Tibial artery (tissue), 4 donors: ENCODE measurements around the gene PIGV.

Experiments
- DNase-seq, 2 donors: peaks; one replicate each; pipeline ENCODE4 v3.0.0-alpha.2; 2019
- H3K27ac ChIP-seq, 2 donors: fragments of 200-600 bp; sonication (generic) in 1 of 2; 1 replicate in 1 of 2; 2 replicates in 1 of 2; pipeline ENCODE4 v1.5.1; 2018 to 2019; ENCODE audit warnings: mild to moderate bottlenecking in 1 of 2
- H3K27me3 ChIP-seq, 2 donors: fragments of 200-600 bp; sonication (generic) in 1 of 2; one replicate each; pipeline versions ENCODE4 v1.5.1 to v1.6.0; 2016 to 2019
- H3K36me3 ChIP-seq, 3 donors: fragments of 200-600 bp; sonication (generic) in 2 of 3; one replicate each; pipeline ENCODE4 v1.5.1; 2016 to 2019; ENCODE audit warnings: mild to moderate bottlenecking in 2 of 3
- H3K4me1 ChIP-seq, 4 donors: fragments of 200-600 bp; sonication (generic) in 2 of 4; 1 replicate in 3 of 4; 2 replicates in 1 of 4; pipeline ENCODE4 v1.5.1; 2016 to 2019
- H3K4me3 ChIP-seq, 2 donors: fragments of 200-600 bp; sonication (generic) in 1 of 2; 1 replicate in 1 of 2; 2 replicates in 1 of 2; pipeline ENCODE4 v1.5.1; 2018 to 2019; ENCODE audit warnings: mild to moderate bottlenecking in 2 of 2
- H3K9me3 ChIP-seq, 3 donors: fragments of 200-600 bp; sonication (generic) in 1 of 3; one replicate each; pipeline ENCODE4 v1.5.1; 2016 to 2019
- intact Hi-C: fragments of 100-400 bp; cut with DNase I; formaldehyde crosslinking; loops from one replicate; pipeline ENCODE4 v1.15.0; 2023; ENCODE audit warnings: low total_unique reads
- TF ChIP-seq, protein P1 (sequence below), 2 experiments: fragments of 200-600 bp in 1 of 2; fragments of 450-650 bp in 1 of 2; IDR thresholded peaks; one replicate each; pipeline ENCODE4 v1.5.1; 2017 to 2019; ENCODE audit warnings: antibody characterized with exemption in 2 of 2, mild to moderate bottlenecking in 1 of 2, moderate library complexity in 1 of 2

Gene PIGV

GRCh38 chr1:26828411-26828991, 40.8 kb downstream of the PIGV start:
- peaks cover 15 to 31% (median 15%) of the 10 kb centered on the region in 3 donors for H3K36me3 ChIP-seq
- H3K27ac ChIP-seq, result peak overlapping the region in 1 of 2 donors; percentile 80
- no peaks in the 10 kb centered on the region for H3K9me3 ChIP-seq
- intact Hi-C loops, result no loop called here
- no peaks in the 10 kb centered on the region for H3K27me3 ChIP-seq
- TF ChIP-seq, protein P1, sequence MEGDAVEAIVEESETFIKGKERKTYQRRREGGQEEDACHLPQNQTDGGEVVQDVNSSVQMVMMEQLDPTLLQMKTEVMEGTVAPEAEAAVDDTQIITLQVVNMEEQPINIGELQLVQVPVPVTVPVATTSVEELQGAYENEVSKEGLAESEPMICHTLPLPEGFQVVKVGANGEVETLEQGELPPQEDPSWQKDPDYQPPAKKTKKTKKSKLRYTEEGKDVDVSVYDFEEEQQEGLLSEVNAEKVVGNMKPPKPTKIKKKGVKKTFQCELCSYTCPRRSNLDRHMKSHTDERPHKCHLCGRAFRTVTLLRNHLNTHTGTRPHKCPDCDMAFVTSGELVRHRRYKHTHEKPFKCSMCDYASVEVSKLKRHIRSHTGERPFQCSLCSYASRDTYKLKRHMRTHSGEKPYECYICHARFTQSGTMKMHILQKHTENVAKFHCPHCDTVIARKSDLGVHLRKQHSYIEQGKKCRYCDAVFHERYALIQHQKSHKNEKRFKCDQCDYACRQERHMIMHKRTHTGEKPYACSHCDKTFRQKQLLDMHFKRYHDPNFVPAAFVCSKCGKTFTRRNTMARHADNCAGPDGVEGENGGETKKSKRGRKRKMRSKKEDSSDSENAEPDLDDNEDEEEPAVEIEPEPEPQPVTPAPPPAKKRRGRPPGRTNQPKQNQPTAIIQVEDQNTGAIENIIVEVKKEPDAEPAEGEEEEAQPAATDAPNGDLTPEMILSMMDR (IDR thresholded peaks at IDR 0.05), result no peak
- H3K4me3 ChIP-seq, result no peak overlapping the region
- peaks cover 0 to 40% (median 29%) of the 10 kb centered on the region in 4 donors for H3K4me1 ChIP-seq
- DNase-seq, result peak in 1 of 2 donors; percentile 34

DNA sequence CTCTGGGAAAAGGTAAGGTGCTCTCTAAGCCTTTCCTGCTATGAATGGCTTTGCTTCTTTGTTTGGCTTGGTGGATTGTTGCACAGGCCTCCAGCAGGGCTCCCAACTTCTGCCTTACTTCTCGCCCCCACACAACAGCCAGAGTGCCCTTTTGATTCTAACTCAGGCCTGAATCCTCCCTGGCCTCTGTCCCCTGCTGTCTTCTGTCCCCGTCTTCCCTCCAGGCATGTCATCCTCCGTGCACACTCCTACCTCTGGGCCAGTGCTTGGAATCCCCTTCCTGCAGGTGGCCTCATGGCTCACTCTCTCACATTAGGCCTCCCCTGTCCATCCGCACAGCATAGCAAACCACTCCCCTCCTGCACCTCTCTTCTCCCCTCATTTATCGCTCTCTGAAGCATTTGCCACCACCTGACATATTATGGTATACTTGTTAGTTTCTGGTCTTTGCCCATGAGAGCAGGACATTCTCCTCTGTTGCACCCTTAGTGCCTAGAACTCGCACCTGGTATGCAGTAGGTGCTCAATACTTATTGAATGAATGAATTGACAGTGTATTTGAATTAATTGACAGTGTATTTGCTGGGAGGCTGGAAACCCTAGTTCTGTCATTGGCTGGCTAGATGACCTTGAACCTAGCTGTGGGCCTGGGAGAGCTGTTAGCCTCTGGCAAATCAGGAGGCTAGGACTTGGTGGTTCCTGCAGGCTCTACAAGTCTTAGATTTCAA, 41.6 kb downstream of the PIGV start:
- H3K4me3 ChIP-seq, result no peak overlapping the region
- H3K4me1 ChIP-seq, result peaks cover 0 to 40% (median 29%) of the 10 kb centered on the region in 4 donors
- peaks cover 22 to 40% (median 24%) of the 10 kb centered on the region in 3 donors for H3K36me3 ChIP-seq
- no peak for DNase-seq
- no peaks in the 10 kb centered on the region for H3K27me3 ChIP-seq
- intact Hi-C loops, result no loop called here
- no peaks in the 10 kb centered on the region for H3K9me3 ChIP-seq
- H3K27ac ChIP-seq, result no peak overlapping the region
- TF ChIP-seq, protein P1 (IDR thresholded peaks at IDR 0.05), result no peak

DNA sequence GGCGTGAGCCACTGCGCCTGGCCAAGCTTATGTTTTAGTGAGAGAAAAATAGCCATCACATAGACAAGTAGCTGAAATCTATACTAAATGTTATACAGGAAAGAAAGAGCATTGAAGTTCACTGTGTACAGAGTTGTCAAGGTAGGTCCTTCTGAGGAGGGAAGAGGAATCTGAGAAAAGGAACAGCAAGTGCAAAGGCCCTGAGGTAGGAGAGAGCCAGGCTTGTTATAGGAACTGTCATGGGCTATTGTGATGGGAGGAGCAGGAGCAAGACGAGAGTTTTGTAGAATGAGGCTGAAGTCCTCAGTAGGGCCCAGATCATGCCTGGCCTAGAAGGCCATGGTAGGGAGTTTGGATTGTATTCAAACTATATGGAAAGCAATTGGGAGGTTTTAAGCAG, 43.3 kb downstream of the PIGV start:
- Histone ChIP-seq H3K4me1 (peaks cover 0 to 29% (median 24%) of the 10 kb centered on the region in 4 donors), H3K4me3 (no peak overlapping the region), H3K27me3 (no peaks in the 10 kb centered on the region), H3K27ac (no peak overlapping the region), H3K9me3 (no peaks in the 10 kb centered on the region), H3K36me3 (peaks cover 34 to 57% (median 40%) of the 10 kb centered on the region in 3 donors)
- intact Hi-C loops, result no loop called here
- no peak for DNase-seq
- TF ChIP-seq, protein P1 (IDR thresholded peaks at IDR 0.05), result no peak

GRCh38 chr1:26831546-26832248, 43.9 kb downstream of the PIGV start:
- TF ChIP-seq, protein P1 (IDR thresholded peaks at IDR 0.05), result no peak
- H3K36me3 ChIP-seq, result peaks cover 35 to 59% (median 42%) of the 10 kb centered on the region in 3 donors
- intact Hi-C loops, result no loop called here
- no peak overlapping the region for H3K4me3 ChIP-seq
- no peaks in the 10 kb centered on the region for H3K9me3 ChIP-seq
- H3K4me1 ChIP-seq, result peaks cover 0 to 27% (median 23%) of the 10 kb centered on the region in 4 donors
- H3K27me3 ChIP-seq, result no peaks in the 10 kb centered on the region
- H3K27ac ChIP-seq, result no peak overlapping the region
- no peak for DNase-seq

GRCh38 chr1:26832249-26832960, 44.7 kb downstream of the PIGV start:
- Histone ChIP-seq H3K27ac (no peak overlapping the region), H3K4me3 (no peak overlapping the region), H3K4me1 (peaks cover 0 to 23% (median 19%) of the 10 kb centered on the region in 4 donors), H3K36me3 (peaks cover 35 to 61% (median 42%) of the 10 kb centered on the region in 3 donors), H3K27me3 (no peaks in the 10 kb centered on the region), H3K9me3 (no peaks in the 10 kb centered on the region)
- TF ChIP-seq, protein P1 (IDR thresholded peaks at IDR 0.05), result no peak
- intact Hi-C loops, result no loop called here
- no peak for DNase-seq
